ENCODE data around the gene TUBGCP5.

- no peak for TF ChIP-seq CTCF (conservative IDR thresholded peaks at IDR 0.05)
- TF ChIP-seq EZH2 (IDR thresholded peaks at IDR 0.05; ENCODE audit: low read depth), result no peak
Measured at GRCh38 chr15:22951381-22952280, 87.7 kb downstream of the TUBGCP5 start.
